A549 (cell line): ENCODE measurements around the gene CR1L.

ENCODE experiments used
- JUNB ChIP-seq: fragments of >200 bp; sonication (Bioruptor Twin); formaldehyde crosslinking; IDR thresholded peaks from 2 replicates; pipeline ENCODE4 v1.6.1; 2016
- POLR2A ChIP-seq: IDR thresholded peaks from 2 replicates; pipeline ENCODE4 v1.6.1; 2012; ENCODE audit warnings: mild to moderate bottlenecking, low read length

GRCh38 chr1:207754974-207755700, 110.2 kb downstream of the CR1L start:
- TF ChIP-seq JUNB (no peak), POLR2A (no peak)
